ENCODE results near the gene PANX1. TPM values are rescaled to one million over a fixed set of nuclear protein-coding genes. Genes with fewer than 3 reads are reported as not detected.
A peak's percentile ranks its signal among the peaks of the same experiment; 100 is the strongest.

The PANX1 gene
- total and polyA plus RNA-seq, 2 donors: 5.3 to 14.4 TPM

- H3K27me3 ChIP-seq (ENCODE audit: control insufficient read depth in 2 of 2, insufficient read depth in 1 of 2, low read length in 1 of 2): no peaks in the 10 kb centered on the region
- no peak overlapping the region for H3K4me3 ChIP-seq (ENCODE audit: low read length in 2 of 2)
- DNase-seq (ENCODE audit: low read depth in 6 of 9, low spot score in 9 of 9): no peak
- 89% methylated on average over 1 of the region's 1 CpG for WGBS
- peaks cover 16 to 42% of the 10 kb centered on the region in 2 donors for H3K4me1 ChIP-seq (ENCODE audit: control insufficient read depth in 2 of 2, insufficient read depth in 2 of 2, low read length in 2 of 2)
- no peak overlapping the region for H3K27ac ChIP-seq (ENCODE audit: low read depth in 1 of 2, low read length in 1 of 2)
- no peaks in the 10 kb centered on the region for H3K36me3 ChIP-seq (ENCODE audit: control insufficient read depth in 2 of 2, insufficient read depth in 2 of 2, low read length in 1 of 2)
- no peaks in the 10 kb centered on the region for H3K9me3 ChIP-seq (ENCODE audit: control insufficient read depth in 2 of 2, insufficient read depth in 1 of 2, low read length in 1 of 2)
Measured at GRCh38 chr11:94131718-94132115, 3.1 kb downstream of the PANX1 start.

- DNase-seq (ENCODE audit: low read depth in 6 of 9, low spot score in 9 of 9): no peak
- H3K27ac ChIP-seq (ENCODE audit: low read depth in 1 of 2, low read length in 1 of 2): no peak overlapping the region
Measured at GRCh38 chr11:94132152-94132558, 3.5 kb downstream of the PANX1 start.

DNA sequence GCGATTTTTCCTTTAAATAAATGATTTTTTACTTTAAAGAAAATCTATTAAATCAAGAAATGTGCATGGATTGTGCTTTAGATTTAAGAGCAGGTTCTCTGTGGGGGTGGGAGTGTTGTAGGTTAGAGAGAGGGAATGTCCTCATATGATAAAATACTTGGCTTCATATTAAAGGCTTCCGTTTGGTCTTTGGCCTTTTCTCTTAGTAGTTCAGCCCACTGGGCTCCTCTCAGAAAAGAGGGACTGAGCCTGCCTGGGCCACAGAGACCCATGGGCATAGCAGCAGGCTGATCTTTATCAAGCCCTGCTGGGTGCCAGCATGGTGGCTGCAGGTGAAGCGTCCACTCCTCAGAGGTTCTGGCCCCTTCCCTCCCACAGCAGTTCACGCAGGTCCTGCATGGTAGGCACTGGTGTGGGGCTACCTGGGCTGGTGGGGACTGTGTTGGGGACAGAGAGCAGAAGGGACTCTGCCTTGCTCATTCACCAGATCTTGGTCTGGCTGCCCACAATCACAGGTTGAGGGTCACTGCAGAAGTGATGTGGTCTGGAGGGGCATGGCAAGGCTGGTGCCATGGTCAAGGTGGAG lies 4.3 kb downstream of the PANX1 start:
- Histone ChIP-seq H3K9me3 (ENCODE audit: control insufficient read depth in 2 of 2, insufficient read depth in 1 of 2, low read length in 1 of 2) (no peaks in the 10 kb centered on the region), H3K27ac (ENCODE audit: low read depth in 1 of 2, low read length in 1 of 2) (no peak overlapping the region), H3K4me3 (ENCODE audit: low read length in 2 of 2) (no peak overlapping the region), H3K27me3 (ENCODE audit: control insufficient read depth in 2 of 2, insufficient read depth in 1 of 2, low read length in 1 of 2) (no peaks in the 10 kb centered on the region), H3K36me3 (ENCODE audit: control insufficient read depth in 2 of 2, insufficient read depth in 2 of 2, low read length in 1 of 2) (no peaks in the 10 kb centered on the region), H3K4me1 (ENCODE audit: control insufficient read depth in 2 of 2, insufficient read depth in 2 of 2, low read length in 2 of 2) (peaks cover 16 to 38% of the 10 kb centered on the region in 2 donors)
- DNase-seq (ENCODE audit: low read depth in 6 of 9, low spot score in 9 of 9): no peak
- 96% methylated on average over 4 of the region's 4 CpGs for WGBS

More at GRCh38 chr11:94132152-94132558, 3.5 kb downstream of the PANX1 start:
- Histone ChIP-seq H3K4me3 (ENCODE audit: low read length in 2 of 2) (no peak overlapping the region), H3K9me3 (ENCODE audit: control insufficient read depth in 2 of 2, insufficient read depth in 1 of 2, low read length in 1 of 2) (no peaks in the 10 kb centered on the region), H3K36me3 (ENCODE audit: control insufficient read depth in 2 of 2, insufficient read depth in 2 of 2, low read length in 1 of 2) (no peaks in the 10 kb centered on the region), H3K4me1 (ENCODE audit: control insufficient read depth in 2 of 2, insufficient read depth in 2 of 2, low read length in 2 of 2) (peaks cover 16 to 42% of the 10 kb centered on the region in 2 donors), H3K27me3 (ENCODE audit: control insufficient read depth in 2 of 2, insufficient read depth in 1 of 2, low read length in 1 of 2) (no peaks in the 10 kb centered on the region)
- 96% methylated on average over 5 of the region's 5 CpGs for WGBS

- no peaks in the 10 kb centered on the region for H3K9me3 ChIP-seq (ENCODE audit: control insufficient read depth in 2 of 2, insufficient read depth in 1 of 2, low read length in 1 of 2)
- 99% methylated on average over 4 of the region's 4 CpGs for WGBS
- no peak overlapping the region for H3K27ac ChIP-seq (ENCODE audit: low read depth in 1 of 2, low read length in 1 of 2)
- H3K4me3 ChIP-seq (ENCODE audit: low read length in 2 of 2): no peak overlapping the region
- H3K4me1 ChIP-seq (ENCODE audit: control insufficient read depth in 2 of 2, insufficient read depth in 2 of 2, low read length in 2 of 2): peaks cover 16 to 34% of the 10 kb centered on the region in 2 donors
- no peak for DNase-seq (ENCODE audit: low read depth in 6 of 9, low spot score in 9 of 9)
- H3K36me3 ChIP-seq (ENCODE audit: control insufficient read depth in 2 of 2, insufficient read depth in 2 of 2, low read length in 1 of 2): no peaks in the 10 kb centered on the region
- no peaks in the 10 kb centered on the region for H3K27me3 ChIP-seq (ENCODE audit: control insufficient read depth in 2 of 2, insufficient read depth in 1 of 2, low read length in 1 of 2)
Measured at GRCh38 chr11:94133752-94134151, 5.1 kb downstream of the PANX1 start.

GRCh38 chr11:94134651-94135512 lies 6.2 kb downstream of the PANX1 start:
- DNase-seq (ENCODE audit: low read depth in 6 of 9, low spot score in 9 of 9): no peak
- Histone ChIP-seq H3K4me3 (ENCODE audit: low read length in 2 of 2) (no peak overlapping the region), H3K36me3 (ENCODE audit: control insufficient read depth in 2 of 2, insufficient read depth in 2 of 2, low read length in 1 of 2) (no peaks in the 10 kb centered on the region), H3K27me3 (ENCODE audit: control insufficient read depth in 2 of 2, insufficient read depth in 1 of 2, low read length in 1 of 2) (no peaks in the 10 kb centered on the region), H3K9me3 (ENCODE audit: control insufficient read depth in 2 of 2, insufficient read depth in 1 of 2, low read length in 1 of 2) (no peaks in the 10 kb centered on the region), H3K27ac (ENCODE audit: low read depth in 1 of 2, low read length in 1 of 2) (peak overlapping the region in 1 of 2 donors; percentile 63), H3K4me1 (ENCODE audit: control insufficient read depth in 2 of 2, insufficient read depth in 2 of 2, low read length in 2 of 2) (peaks cover 11 to 27% of the 10 kb centered on the region in 2 donors)
- WGBS: 89% methylated on average over 10 of the region's 10 CpGs

DNA sequence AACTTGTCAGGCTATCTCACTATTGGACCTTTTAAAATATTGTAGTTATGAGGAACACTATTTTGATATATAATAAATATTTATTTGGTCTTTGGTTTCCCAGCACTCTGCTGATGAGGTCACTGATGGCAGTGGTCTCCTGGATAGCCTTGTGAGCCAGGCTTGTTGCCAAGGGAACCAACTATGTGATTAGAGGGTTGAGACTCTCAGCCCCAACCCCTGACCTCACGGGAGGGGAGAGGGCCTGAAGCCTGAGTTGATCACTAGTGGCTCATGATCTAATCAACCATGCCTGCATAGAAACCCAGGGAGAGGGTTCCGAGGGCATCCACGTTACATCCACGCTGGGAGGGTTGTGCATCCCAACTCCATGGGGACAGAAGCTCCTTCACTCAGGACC lies 10.8 kb downstream of the PANX1 start:
- peaks cover 0 to 6% of the 10 kb centered on the region in 2 donors for H3K4me1 ChIP-seq (ENCODE audit: control insufficient read depth in 2 of 2, insufficient read depth in 2 of 2, low read length in 2 of 2)
- WGBS: 98% methylated on average over 4 of the region's 4 CpGs

GRCh38 chr11:94140154-94140655 lies 11.6 kb downstream of the PANX1 start:
- DNase-seq (ENCODE audit: low read depth in 6 of 9, low spot score in 9 of 9): no peak
- no peak overlapping the region for H3K4me3 ChIP-seq (ENCODE audit: low read length in 2 of 2)
- no peaks in the 10 kb centered on the region for H3K27me3 ChIP-seq (ENCODE audit: control insufficient read depth in 2 of 2, insufficient read depth in 1 of 2, low read length in 1 of 2)
- no peaks in the 10 kb centered on the region for H3K36me3 ChIP-seq (ENCODE audit: control insufficient read depth in 2 of 2, insufficient read depth in 2 of 2, low read length in 1 of 2)
- WGBS: 88% methylated on average over 2 of the region's 2 CpGs
- no peak overlapping the region for H3K27ac ChIP-seq (ENCODE audit: low read depth in 1 of 2, low read length in 1 of 2)
- H3K9me3 ChIP-seq (ENCODE audit: control insufficient read depth in 2 of 2, insufficient read depth in 1 of 2, low read length in 1 of 2): no peaks in the 10 kb centered on the region
- H3K4me1 ChIP-seq (ENCODE audit: control insufficient read depth in 2 of 2, insufficient read depth in 2 of 2, low read length in 2 of 2): no peaks in the 10 kb centered on the region

More for the DNA sequence above, 10.8 kb downstream of the PANX1 start:
- Histone ChIP-seq H3K4me3 (ENCODE audit: low read length in 2 of 2) (no peak overlapping the region), H3K27ac (ENCODE audit: low read depth in 1 of 2, low read length in 1 of 2) (no peak overlapping the region), H3K27me3 (ENCODE audit: control insufficient read depth in 2 of 2, insufficient read depth in 1 of 2, low read length in 1 of 2) (no peaks in the 10 kb centered on the region), H3K36me3 (ENCODE audit: control insufficient read depth in 2 of 2, insufficient read depth in 2 of 2, low read length in 1 of 2) (no peaks in the 10 kb centered on the region), H3K9me3 (ENCODE audit: control insufficient read depth in 2 of 2, insufficient read depth in 1 of 2, low read length in 1 of 2) (no peaks in the 10 kb centered on the region)
- no peak for DNase-seq (ENCODE audit: low read depth in 6 of 9, low spot score in 9 of 9)

DNA sequence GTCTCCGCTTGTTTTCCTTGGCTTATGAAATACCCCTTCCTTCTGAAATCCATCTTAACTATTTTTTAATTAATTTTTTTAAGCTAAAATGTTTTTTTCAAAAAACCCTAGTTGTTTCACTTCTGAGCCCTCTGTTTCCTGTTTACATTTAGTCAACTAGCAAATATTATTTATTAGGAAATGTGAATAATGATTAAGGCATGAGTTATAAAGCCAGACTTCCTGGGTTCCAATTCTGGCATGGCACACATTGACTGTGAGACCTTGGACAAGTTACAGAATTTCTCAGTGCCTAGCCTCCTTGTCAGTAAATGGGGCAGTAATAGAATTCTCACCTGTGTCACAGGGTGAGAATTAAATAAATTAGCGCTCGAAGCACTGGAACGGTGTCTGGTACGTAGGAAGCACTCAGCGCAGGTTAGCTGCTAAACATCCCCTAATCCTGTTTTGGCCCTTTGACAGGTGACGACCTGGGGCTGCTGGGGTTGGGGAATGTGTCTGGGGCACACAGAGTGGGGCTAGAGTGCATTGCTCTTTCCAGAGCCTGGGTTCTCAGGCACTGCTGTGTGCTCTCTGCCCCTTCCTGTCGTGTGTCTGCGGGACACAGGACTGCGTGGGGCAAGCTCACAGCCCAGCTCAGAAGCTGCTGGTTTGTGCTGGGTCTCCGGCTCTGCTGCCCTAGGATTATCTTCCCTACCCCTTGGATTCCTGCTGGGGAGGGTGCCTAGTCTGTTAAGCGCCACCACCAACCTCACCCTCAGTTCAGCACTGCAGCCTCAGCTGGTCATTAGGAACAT lies 13.1 kb downstream of the PANX1 start:
- Histone ChIP-seq H3K36me3 (ENCODE audit: control insufficient read depth in 2 of 2, insufficient read depth in 2 of 2, low read length in 1 of 2) (no peaks in the 10 kb centered on the region), H3K9me3 (ENCODE audit: control insufficient read depth in 2 of 2, insufficient read depth in 1 of 2, low read length in 1 of 2) (no peaks in the 10 kb centered on the region), H3K4me3 (ENCODE audit: low read length in 2 of 2) (no peak overlapping the region), H3K4me1 (ENCODE audit: control insufficient read depth in 2 of 2, insufficient read depth in 2 of 2, low read length in 2 of 2) (peaks cover 0 to 3% of the 10 kb centered on the region in 2 donors), H3K27me3 (ENCODE audit: control insufficient read depth in 2 of 2, insufficient read depth in 1 of 2, low read length in 1 of 2) (no peaks in the 10 kb centered on the region), H3K27ac (ENCODE audit: low read depth in 1 of 2, low read length in 1 of 2) (no peak overlapping the region)
- DNase-seq (ENCODE audit: low read depth in 6 of 9, low spot score in 9 of 9): no peak
- 97% methylated on average over 12 of the region's 12 CpGs for WGBS
